CD4-positive, alpha-beta memory T cell (primary cell): ENCODE results near the gene TMEM256. TPM values are rescaled to one million over a fixed set of nuclear protein-coding genes. Genes with fewer than 3 reads are reported as not detected.

ENCODE experiments used
- CTCF ChIA-PET: fragments of 350-600 bp; sonication (Branson Sonifier 250); formaldehyde crosslinking; loops from one replicate; lab custom pipeline; 2021; ENCODE audit warnings: inconsistent platforms; ENCODE audit not compliant: partially characterized antibody; lab: Charles Lee
- POLR2A ChIA-PET: fragments of 350-600 bp; sonication (Branson Sonifier 250); formaldehyde crosslinking; loops from one replicate; lab custom pipeline; 2021; ENCODE audit not compliant: partially characterized antibody; lab: Charles Lee
- DNase-seq, 5 donors: peaks; one replicate each; pipeline versions ENCODE4 v3.0.0 to v3.0.0-alpha.2; 2020 to 2022; ENCODE audit warnings: mixed read lengths in 1 of 5
- H3K27ac ChIP-seq: one replicate; pipeline ENCODE4 v1.7.0; 2013; ENCODE audit warnings: low read depth, low read length
- H3K27me3 ChIP-seq: 2 replicates; pipeline ENCODE4 v1.7.0; 2013; ENCODE audit warnings: mild to moderate bottlenecking, low read length, moderate library complexity; ENCODE audit not compliant: insufficient read depth
- H3K36me3 ChIP-seq: 2 replicates; pipeline ENCODE4 v1.7.0; 2013; ENCODE audit warnings: mild to moderate bottlenecking, low read length, moderate library complexity; ENCODE audit not compliant: insufficient read depth
- H3K4me1 ChIP-seq: 2 replicates; pipeline ENCODE4 v1.7.0; 2013; ENCODE audit warnings: mild to moderate bottlenecking, low read length, moderate library complexity; ENCODE audit not compliant: insufficient read depth
- H3K4me3 ChIP-seq, 2 donors: one replicate each; pipeline ENCODE4 v1.7.0; 2013; ENCODE audit warnings: low read length in 2 of 2, mild to moderate bottlenecking in 1 of 2
- H3K9me3 ChIP-seq, 2 donors: one replicate each; pipeline ENCODE4 v1.7.0; 2013; ENCODE audit warnings: low read length in 2 of 2, control low read depth in 1 of 2; ENCODE audit not compliant: control insufficient read depth in 1 of 2
- H3K27ac Mint-ChIP-seq, 7 donors: one replicate each; pipeline ENCODE4 v1.8.0; 2020 to 2021; ENCODE audit warnings: mixed read lengths in 7 of 7, mild to moderate bottlenecking in 6 of 7, inconsistent platforms in 3 of 7, moderate library complexity in 3 of 7
- H3K27me3 Mint-ChIP-seq, 2 donors: one replicate each; pipeline ENCODE4 v1.8.0; 2020 to 2021; ENCODE audit warnings: mixed read lengths in 2 of 2
- H3K36me3 Mint-ChIP-seq, 2 donors: one replicate each; pipeline ENCODE4 v1.8.0; 2020 to 2021; ENCODE audit warnings: mixed read lengths in 2 of 2, inconsistent platforms in 1 of 2, mild to moderate bottlenecking in 1 of 2
- H3K4me1 Mint-ChIP-seq, 4 donors: one replicate each; pipeline ENCODE4 v1.8.0; 2020 to 2021; ENCODE audit warnings: mixed read lengths in 4 of 4, mild to moderate bottlenecking in 1 of 4
- H3K4me3 Mint-ChIP-seq, 8 donors: one replicate each; pipeline ENCODE4 v1.8.0; 2020 to 2021; ENCODE audit warnings: mixed read lengths in 8 of 8, mild to moderate bottlenecking in 7 of 8, moderate library complexity in 6 of 8, inconsistent platforms in 3 of 8
- H3K9me3 Mint-ChIP-seq, 8 donors: one replicate each; pipeline ENCODE4 v1.8.0; 2020 to 2021; ENCODE audit warnings: mixed read lengths in 8 of 8, mild to moderate bottlenecking in 5 of 8, inconsistent platforms in 3 of 8, moderate library complexity in 1 of 8
- intact Hi-C: fragments of 100-400 bp; cut with micrococcal nuclease; formaldehyde crosslinking; loops from one replicate; pipeline ENCODE4 v1.15.1; 2023
- polyA plus RNA-seq, 2 donors: library from polyadenylated mRNA; unstranded; fragments of 300-500 nt; fragmentation: Illumina TruSeq; gene quantifications; one replicate each; pipeline ENCODE4 v1.2.3, GENCODE V29; 2021
- total RNA-seq, 2 experiments: library from RNA; stranded (reverse); gene quantifications; one replicate each; pipeline ENCODE4 v1.2.3, GENCODE V29; 2021

The TMEM256 gene
- total RNA-seq (10 to 100 TPM; 35.4 to 38.3 TPM), polyA plus RNA-seq (10 to 100 TPM; 49.9 to 51.1 TPM)

DNA sequence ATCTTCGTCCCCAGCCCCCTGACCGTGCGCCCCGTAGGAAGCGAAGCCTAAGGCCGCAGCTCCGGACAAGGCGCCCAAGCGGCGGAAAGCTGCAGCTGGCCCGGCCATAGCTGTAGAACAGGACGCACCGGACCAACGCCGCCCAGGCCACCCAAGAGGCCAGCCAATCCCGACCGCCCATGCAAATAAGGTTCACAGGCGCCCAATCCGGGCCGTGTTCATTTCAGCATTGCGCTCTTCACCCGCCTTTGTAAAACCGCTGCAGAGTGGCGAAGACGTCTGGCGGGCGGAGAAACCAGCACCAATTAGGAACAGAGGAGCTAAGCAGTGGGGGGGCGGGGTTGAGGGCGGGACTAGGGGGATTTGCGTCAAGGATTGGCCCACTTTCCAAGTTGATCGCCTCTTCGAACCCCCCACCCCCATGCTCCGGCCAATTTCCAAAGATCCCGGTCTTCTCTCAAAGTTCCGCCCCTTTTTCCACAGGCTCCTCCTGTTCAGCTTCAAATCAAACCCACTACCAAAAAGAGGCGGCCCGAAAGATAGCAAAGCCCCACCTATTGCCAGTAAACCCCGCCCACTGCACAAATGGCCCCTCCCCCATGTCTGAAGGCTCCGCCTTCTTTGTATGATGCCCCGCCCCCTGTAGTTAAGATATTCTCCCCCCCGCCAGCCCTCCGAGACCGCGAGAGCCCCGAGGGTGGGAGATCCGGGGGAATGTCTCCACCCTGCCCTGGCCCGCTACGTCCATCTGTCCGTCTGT lies at the start of gene TMEM256:
Gene TMEM256 (minus strand): TSS at position 121 of the 760 bp plus-strand sequence. CDS start 13 bp downstream, at position 108.
- H3K36me3 Mint-ChIP-seq = peaks cover 0 to 7% of the 10 kb centered on the region in 2 donors
- ChIA-PET POLR2A (interaction anchor here (0.6 to 3.7 kb wide), 20 partner anchors 10 to 734 kb away, joined by 3 to 69 read pairs (median 6); partner anchors contain the start of genes ACAP1, DVL2, MPDU1 and NEURL4), CTCF (interaction anchor here (0.8 to 2.9 kb wide), 3 partner anchors 19 to 48 kb away, joined by 3 to 23 read pairs (median 4); partner anchors contain the start of gene TMEM102)
- no peaks in the 10 kb centered on the region for H3K9me3 Mint-ChIP-seq
- H3K27me3 Mint-ChIP-seq = peaks cover 2% of the 10 kb centered on the region in 2 donors
- H3K4me1 Mint-ChIP-seq = peaks cover 16 to 40% (median 18%) of the 10 kb centered on the region in 4 donors
- Histone ChIP-seq H3K27me3 (no peaks in the 10 kb centered on the region), H3K9me3 (no peaks in the 10 kb centered on the region), H3K4me3 (peak within 1 kb of the TSS; percentile 73 to 77), H3K27ac (peak within 1 kb of the TSS; percentile 51), H3K4me1 (peaks cover 17% of the 10 kb centered on the region), H3K36me3 (no peaks in the 10 kb centered on the region)
- H3K27ac Mint-ChIP-seq = peak within 1 kb of the TSS; percentile 89 to 99 (median 98)
- H3K4me3 Mint-ChIP-seq = peak within 1 kb of the TSS; percentile 93 to 98 (median 97)
- intact Hi-C loops = loop anchor here (1.0 kb wide), 10 partner anchors 10 to 282 kb away; partner anchors contain the start of genes ACAP1, EIF5A, ELP5 and NEURL4
- peak; percentile 91 to 98 (median 94) for DNase-seq

DNA sequence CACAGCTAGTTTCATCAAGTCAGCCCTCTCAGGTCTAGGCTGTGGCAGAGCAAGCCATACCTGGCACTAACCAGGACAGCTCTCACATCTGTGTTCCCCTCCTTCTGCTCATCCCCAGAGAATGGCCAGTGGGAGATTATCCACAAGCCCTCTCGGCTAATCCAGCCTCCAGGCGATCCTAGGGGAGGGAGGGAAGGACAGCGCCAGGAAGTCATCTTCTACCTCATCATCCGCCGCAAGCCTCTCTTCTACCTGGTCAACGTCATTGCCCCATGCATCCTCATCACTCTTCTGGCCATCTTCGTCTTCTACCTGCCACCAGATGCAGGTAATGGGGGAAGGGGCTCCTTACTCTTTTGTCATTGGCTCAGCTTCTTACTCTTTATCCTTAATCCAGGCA lies 44.6 kb upstream of the TMEM256 start:
- no peaks in the 10 kb centered on the region for H3K9me3 ChIP-seq
- peaks cover 0 to 2% (median 0%) of the 10 kb centered on the region in 8 donors for H3K9me3 Mint-ChIP-seq
- peaks cover 9 to 30% (median 21%) of the 10 kb centered on the region in 4 donors for H3K4me1 Mint-ChIP-seq
- CTCF ChIA-PET = interaction anchor here (3.8 kb wide), 1 partner anchor 11 kb away, joined by 32 read pairs; no protein-coding TSS in a partner anchor
- intact Hi-C loops = no loop called here
- H3K4me3 ChIP-seq = no peak overlapping the region
- no peak overlapping the region for H3K4me3 Mint-ChIP-seq
- H3K4me1 ChIP-seq = peaks cover 18% of the 10 kb centered on the region
- no peak for DNase-seq
- no peaks in the 10 kb centered on the region for H3K36me3 ChIP-seq
- peaks cover 25 to 38% of the 10 kb centered on the region in 2 donors for H3K27me3 Mint-ChIP-seq
- no peak overlapping the region for H3K27ac ChIP-seq
- POLR2A ChIA-PET = interaction anchor here (0.9 to 1.2 kb wide), 2 partner anchors 12 to 36 kb away, joined by 3 to 4 read pairs; partner anchors contain the start of gene POLR2A
- H3K27ac Mint-ChIP-seq = no peak overlapping the region
- H3K36me3 Mint-ChIP-seq = peaks cover 1 to 13% of the 10 kb centered on the region in 2 donors
- peaks cover 33% of the 10 kb centered on the region for H3K27me3 ChIP-seq

DNA sequence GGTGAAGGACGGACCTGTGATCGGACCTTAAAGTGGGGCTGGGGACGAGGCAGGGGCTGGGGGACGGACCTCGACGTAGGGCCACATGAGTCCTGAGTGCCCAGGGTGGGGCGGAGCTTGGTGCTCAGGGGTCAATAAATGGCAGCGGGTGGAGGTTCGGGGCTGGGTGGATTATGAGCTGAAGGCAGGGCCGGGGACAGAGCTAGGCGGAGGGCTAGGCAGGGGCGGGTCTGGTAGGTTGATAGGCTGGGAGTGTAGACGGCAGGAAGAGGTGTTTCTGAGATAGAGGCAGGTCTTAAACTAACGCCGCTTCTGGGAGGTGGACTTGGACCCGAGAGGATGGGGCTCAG lies 41.7 kb upstream of the TMEM256 start:
- Histone ChIP-seq H3K36me3 (no peaks in the 10 kb centered on the region), H3K4me1 (peaks cover 24% of the 10 kb centered on the region), H3K4me3 (peak overlapping the region in 1 of 2 donors; percentile 11), H3K9me3 (no peaks in the 10 kb centered on the region), H3K27me3 (peaks cover 41% of the 10 kb centered on the region), H3K27ac (no peak overlapping the region)
- intact Hi-C loops = no loop called here
- peaks cover 0 to 2% (median 0%) of the 10 kb centered on the region in 8 donors for H3K9me3 Mint-ChIP-seq
- CTCF ChIA-PET = interaction anchor here (0.8 to 3.8 kb wide), 2 partner anchors 9 kb away, joined by 3 to 32 read pairs; no protein-coding TSS in a partner anchor
- H3K4me3 Mint-ChIP-seq = peak overlapping the region; percentile 75 to 88 (median 83)
- peak; percentile 32 to 55 (median 42) for DNase-seq
- H3K27ac Mint-ChIP-seq = peak overlapping the region in 5 of 7 donors; percentile 29 to 76 (median 57)
- H3K36me3 Mint-ChIP-seq = peaks cover 1 to 13% of the 10 kb centered on the region in 2 donors
- H3K4me1 Mint-ChIP-seq = peaks cover 9 to 33% (median 22%) of the 10 kb centered on the region in 4 donors
- POLR2A ChIA-PET = interaction anchor here (0.8 to 4.4 kb wide), 9 partner anchors 9 to 133 kb away, joined by 3 to 46 read pairs (median 5); partner anchors contain the start of genes POLR2A, SLC35G6, TMEM102 and ZBTB4
- H3K27me3 Mint-ChIP-seq = peaks cover 36 to 54% of the 10 kb centered on the region in 2 donors

DNA sequence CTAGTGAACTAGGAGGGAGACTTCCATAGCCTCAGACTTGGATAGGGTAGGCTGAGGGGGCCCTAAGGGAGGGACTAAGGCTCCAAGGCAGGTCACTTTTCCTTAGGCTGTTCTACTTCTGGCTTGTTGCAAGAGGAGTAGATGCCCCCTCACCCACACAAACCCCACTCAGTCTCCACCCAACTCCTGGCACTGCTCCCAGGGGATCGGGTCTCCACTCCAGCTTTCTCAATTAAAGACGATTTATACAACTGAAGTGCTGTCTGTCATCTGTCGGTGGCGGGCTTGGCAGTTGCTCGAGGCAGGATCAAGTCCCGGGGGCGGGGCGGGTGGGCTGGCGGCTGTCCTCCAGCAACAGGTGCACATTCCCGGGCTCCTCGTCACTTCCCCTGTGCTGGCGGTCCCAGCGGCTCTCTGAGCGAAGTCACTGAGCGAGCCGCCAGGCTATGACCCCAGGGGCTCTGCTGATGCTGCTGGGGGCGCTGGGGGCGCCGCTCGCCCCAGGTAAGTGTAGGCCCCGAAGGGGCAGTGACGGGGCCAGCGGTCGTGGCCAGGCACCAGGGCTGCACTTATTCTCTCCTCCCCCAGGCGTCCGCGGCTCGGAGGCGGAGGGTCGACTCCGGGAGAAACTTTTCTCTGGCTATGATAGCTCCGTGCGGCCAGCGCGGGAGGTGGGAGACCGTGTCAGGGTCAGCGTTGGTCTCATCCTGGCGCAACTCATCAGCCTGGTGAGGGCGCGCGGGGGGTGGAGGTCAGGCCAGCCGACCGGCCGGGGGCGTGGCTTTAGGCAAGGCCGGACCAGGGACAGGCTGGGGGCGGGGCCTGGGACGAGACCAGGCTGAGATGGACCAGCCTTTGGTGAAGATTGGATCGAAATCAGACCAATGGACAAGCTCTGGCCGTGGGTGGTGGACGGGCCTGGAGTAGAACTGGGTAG lies 41.1 kb upstream of the TMEM256 start, which contains the start of gene CHRNB1:
Gene CHRNB1 (plus strand): TSS at position 380 of the 937 bp plus-strand sequence. CDS start 67 bp downstream, at position 447.
- POLR2A ChIA-PET = interaction anchor here (0.8 to 4.4 kb wide), 10 partner anchors 9 to 139 kb away, joined by 3 to 46 read pairs (median 6); partner anchors contain the start of genes MPDU1, POLR2A, SLC35G6 and TMEM102
- Mint-ChIP-seq H3K27ac (peak within 1 kb of the TSS in 5 of 7 donors; percentile 29 to 76 (median 57)), H3K27me3 (peaks cover 39 to 58% of the 10 kb centered on the region in 2 donors), H3K9me3 (peaks cover 0 to 2% (median 0%) of the 10 kb centered on the region in 8 donors), H3K4me1 (peaks cover 11 to 40% (median 28%) of the 10 kb centered on the region in 4 donors), H3K4me3 (peak within 1 kb of the TSS; percentile 75 to 88 (median 83)), H3K36me3 (peaks cover 0 to 13% of the 10 kb centered on the region in 2 donors)
- Histone ChIP-seq H3K27me3 (peaks cover 45% of the 10 kb centered on the region), H3K27ac (no peak within 1 kb of the TSS), H3K4me3 (peak within 1 kb of the TSS in 1 of 2 donors; percentile 11), H3K9me3 (no peaks in the 10 kb centered on the region), H3K36me3 (no peaks in the 10 kb centered on the region), H3K4me1 (peaks cover 31% of the 10 kb centered on the region)
- CTCF ChIA-PET = interaction anchor here (0.8 to 3.8 kb wide), 5 partner anchors 8 to 69 kb away, joined by 3 to 32 read pairs (median 4); partner anchors contain the start of gene TMEM102
- intact Hi-C loops = no loop called here
- peak in 1 of 5 donors; percentile 16 for DNase-seq

DNA sequence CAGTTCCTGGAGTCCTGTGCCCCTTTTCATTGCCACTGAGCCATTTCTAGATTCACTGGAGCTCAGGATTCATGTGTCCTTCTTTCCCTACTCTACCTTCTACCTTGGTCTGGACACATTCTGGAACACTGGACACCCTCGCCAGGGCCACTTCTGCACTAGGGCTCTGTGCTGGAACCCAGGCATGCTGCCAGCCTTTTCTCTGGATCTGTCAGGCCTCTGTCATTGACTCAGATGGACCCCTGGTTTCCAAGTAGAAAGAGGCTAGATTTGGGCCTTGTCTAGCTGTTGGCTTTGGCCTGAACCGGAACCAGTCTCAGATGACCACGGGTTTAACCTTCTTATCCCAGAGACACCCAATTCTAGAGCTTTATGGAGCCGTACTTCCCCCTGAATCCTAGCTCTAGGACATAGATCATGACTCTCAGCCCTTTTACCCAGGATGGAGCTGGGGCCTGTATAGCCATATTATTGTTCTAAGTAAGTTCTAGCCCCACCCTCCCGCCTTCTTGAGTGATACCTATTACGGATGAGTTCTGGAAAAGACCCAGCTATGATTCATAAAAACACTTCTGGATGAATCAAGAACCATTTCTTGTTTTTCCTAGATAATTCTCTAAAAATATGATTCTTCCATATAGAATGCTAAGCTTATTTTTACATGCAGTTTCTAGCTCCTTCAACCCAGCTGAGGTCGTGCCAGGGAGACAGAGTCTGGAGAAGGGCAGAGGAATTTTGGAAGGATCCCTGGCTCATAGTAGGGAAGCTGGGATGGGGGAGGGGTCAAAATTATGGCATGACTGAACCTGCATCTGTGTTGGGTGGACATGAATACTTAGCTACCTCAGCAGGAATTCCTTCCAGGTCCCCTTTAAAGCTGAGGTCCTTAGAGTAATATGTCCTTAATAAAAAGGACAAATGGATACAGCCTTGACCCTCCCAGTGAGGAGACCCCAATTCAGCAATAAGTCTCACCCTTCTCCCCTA lies 39.9 kb upstream of the TMEM256 start:
- peaks cover 42 to 60% of the 10 kb centered on the region in 2 donors for H3K27me3 Mint-ChIP-seq
- peaks cover 0 to 11% of the 10 kb centered on the region in 2 donors for H3K36me3 Mint-ChIP-seq
- intact Hi-C loops = no loop called here
- peak overlapping the region in 1 of 8 donors; percentile 44 for H3K4me3 Mint-ChIP-seq
- Histone ChIP-seq H3K9me3 (no peaks in the 10 kb centered on the region), H3K4me3 (no peak overlapping the region), H3K36me3 (no peaks in the 10 kb centered on the region), H3K27me3 (peaks cover 55% of the 10 kb centered on the region), H3K27ac (no peak overlapping the region), H3K4me1 (peaks cover 39% of the 10 kb centered on the region)
- H3K27ac Mint-ChIP-seq = peak overlapping the region in 1 of 7 donors; percentile 7
- peaks cover 16 to 47% (median 33%) of the 10 kb centered on the region in 4 donors for H3K4me1 Mint-ChIP-seq
- DNase-seq = peak in 1 of 5 donors; percentile 35
- H3K9me3 Mint-ChIP-seq = peaks cover 0 to 2% (median 0%) of the 10 kb centered on the region in 8 donors
- ChIA-PET CTCF (interaction anchor here (0.8 to 1.5 kb wide), 7 partner anchors 8 to 244 kb away, joined by 3 to 6 read pairs (median 3); partner anchors contain the start of genes TMEM102 and TP53), POLR2A (interaction anchor here (0.9 to 4.4 kb wide), 6 partner anchors 8 to 140 kb away, joined by 3 to 46 read pairs (median 26); partner anchors contain the start of genes MPDU1, POLR2A, SLC35G6 and TMEM102)
